DMS79 (cell line): ENCODE results near the gene LTB4R.
"Not testable (repeated sequence)": the region's sequence is repeated elsewhere in the genome, so short reads cannot be mapped to it uniquely, and the experiment has no call there.

ENCODE experiments used
- DNase-seq: peaks from one replicate; lab custom pipeline; 2025; lab: John Stamatoyannopoulos, UW

Gene LTB4R

DNA sequence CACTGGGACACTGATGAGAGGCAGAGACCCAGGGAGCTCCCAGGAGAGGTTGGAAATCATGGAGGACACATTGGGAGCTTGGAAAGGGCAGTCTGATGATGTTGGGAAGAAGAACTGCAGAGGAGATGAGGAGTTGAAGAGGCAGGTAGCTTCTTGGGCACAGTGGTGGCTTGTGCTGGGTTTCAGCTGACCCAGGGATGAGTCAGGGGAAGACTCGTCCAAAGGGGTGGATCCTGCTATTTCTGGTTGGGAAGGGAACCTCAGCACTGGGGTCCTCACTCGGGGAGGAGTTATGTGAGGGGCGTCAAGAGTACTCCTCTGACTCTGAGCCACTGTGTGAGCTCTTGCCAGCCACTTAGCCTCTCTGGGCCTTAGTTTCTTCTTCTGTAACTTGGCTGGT is 12.0 kb downstream of the LTB4R start:
- no peak for DNase-seq

DNA sequence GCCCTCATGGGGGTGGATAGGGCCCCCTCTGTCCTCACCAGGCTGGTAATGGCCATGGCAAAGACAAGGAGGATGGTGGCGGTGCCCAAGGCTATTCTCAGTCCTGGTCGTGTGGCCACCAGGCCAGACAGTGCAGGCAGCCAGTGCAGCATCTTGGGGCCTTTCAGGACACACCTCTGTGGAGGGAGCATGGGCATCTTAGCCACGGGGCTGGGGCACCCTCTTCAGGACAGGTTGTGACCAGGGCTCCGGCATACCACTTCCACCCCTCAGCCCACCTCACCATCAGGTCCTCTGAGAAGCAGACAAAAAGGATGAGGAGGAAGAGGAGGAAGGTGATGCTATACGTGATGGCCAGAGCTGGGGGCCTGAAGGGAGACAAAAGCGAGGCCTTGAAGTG is 12.7 kb downstream of the LTB4R start:
- DNase-seq = no peak

DNA sequence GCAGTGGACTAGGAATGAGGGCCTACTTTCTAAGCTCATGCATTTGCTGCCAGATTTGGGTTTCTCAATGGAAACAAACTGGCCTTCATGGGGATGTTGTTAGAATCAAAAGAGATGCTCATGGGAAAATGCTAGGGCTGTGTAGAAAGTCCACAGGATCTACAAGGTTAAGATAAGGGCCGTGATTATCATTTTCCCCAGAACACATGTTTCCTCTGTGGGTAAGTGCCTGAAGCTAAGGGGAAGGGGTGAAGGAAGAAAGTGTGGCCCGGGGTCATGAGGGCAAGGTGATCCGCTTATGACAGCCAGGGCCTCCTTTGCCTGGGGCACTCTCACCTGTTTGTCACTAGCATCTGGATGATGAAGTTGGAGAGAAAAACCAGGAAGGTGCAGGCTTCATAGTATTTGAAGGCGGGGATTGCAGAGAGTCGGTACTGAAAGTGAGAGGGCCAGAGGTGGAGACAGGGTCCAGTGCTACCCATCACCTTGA is 13.8 kb downstream of the LTB4R start:
- no peak for DNase-seq

- no peak for DNase-seq
Observed at GRCh38 chr14:24325963-24326362, 14.7 kb downstream of the LTB4R start.

- no peak for DNase-seq
Observed at GRCh38 chr14:24327303-24327702, 16.0 kb downstream of the LTB4R start.

GRCh38 chr14:24327914-24328313 is 16.6 kb downstream of the LTB4R start:
- not testable (repeated sequence) for DNase-seq

DNA sequence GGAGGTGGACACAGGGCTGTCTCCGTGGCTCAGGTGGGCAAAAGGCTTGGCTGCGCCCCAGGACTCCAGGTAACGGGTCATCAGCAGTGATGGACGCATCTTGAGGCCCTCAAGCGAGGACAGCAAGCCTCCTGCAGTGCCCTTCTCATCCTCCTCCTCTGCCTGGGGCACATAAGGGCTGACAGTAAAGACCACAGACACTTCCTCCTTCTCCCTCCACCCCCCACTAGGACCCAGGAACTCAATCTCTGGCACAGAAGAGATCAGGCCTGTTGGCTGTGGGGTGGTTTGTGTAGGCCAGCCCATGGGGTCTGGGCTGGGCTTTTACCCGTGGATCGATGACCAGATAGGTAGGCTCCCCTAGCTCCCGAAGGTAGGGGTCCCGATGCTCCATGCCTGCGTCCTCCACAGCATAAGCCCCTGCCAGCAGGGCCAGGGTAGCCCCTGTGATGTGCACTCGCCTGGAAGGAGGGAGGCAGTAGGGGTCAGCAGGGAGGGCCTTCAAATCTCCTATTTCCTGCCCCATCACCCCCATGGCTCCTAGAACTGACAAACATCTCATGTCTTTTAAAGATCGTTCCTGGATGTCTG is 17.9 kb downstream of the LTB4R start:
- no peak for DNase-seq

DNA sequence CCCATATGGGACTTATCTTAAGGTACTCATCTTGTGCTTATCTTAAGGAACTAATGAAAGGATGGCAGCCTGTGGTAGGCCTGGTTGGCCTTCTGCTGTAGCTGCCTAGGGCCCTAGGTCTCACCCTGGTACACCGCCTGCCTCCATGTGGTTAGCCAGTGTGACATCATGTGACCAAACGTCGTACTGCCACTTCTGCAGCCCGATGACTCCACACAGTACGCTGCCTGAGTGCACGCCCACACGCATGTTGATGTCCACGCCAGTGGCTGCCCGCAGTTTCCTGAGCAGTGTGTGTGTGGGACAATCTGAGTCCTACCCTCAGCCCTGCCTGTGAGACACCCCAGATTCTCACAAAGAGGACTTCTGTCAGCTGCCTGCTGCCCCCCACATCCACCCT is 18.4 kb downstream of the LTB4R start:
- no peak for DNase-seq

GRCh38 chr14:24330973-24331674 is 19.8 kb downstream of the LTB4R start:
- DNase-seq = no peak

GRCh38 chr14:24331731-24332267 is 20.5 kb downstream of the LTB4R start:
- DNase-seq = no peak

DNA sequence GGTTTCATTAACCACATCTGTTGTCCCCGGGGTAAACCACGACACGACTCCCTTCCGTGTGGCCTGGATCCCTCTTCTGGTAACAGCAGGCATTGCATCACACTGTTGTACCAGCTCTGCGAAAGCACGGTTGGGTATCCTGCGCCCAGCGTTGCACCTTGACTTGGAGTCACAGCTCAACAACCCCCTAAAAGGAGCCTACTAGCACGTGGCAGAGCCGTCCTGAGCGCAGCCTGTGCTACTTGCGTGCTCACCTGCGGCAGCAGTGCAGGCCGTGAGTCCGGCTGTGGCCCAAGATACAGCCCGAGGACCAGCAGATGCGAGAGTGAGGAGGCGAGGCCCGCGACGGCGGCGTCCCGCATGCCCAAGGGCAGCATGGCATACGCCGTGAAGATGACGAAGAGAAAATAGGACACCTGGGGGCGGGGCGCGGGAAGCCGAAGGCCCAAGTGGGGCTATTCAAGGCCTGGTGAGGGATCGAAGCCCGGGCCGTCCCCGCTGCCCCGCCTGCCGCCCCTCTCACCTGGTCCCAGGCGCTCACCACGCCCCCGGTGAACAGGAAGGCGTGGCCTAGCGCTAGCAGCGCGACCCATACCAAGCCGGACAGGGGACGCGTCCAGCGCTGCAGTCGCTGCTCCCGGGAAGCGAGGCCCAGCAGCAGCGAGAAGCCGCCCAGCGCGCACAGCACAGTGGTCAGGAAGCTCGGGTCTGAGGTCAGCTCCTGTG is 21.1 kb downstream of the LTB4R start:
- DNase-seq = peak; percentile 85

- DNase-seq = no peak
Observed at GRCh38 chr14:24334431-24335291, 23.4 kb downstream of the LTB4R start, which contains the start of gene ADCY4. TSS of gene ADCY4 (minus strand) at chr14:24335071. CDS start at chr14:24334652, 419 bp downstream.

DNA sequence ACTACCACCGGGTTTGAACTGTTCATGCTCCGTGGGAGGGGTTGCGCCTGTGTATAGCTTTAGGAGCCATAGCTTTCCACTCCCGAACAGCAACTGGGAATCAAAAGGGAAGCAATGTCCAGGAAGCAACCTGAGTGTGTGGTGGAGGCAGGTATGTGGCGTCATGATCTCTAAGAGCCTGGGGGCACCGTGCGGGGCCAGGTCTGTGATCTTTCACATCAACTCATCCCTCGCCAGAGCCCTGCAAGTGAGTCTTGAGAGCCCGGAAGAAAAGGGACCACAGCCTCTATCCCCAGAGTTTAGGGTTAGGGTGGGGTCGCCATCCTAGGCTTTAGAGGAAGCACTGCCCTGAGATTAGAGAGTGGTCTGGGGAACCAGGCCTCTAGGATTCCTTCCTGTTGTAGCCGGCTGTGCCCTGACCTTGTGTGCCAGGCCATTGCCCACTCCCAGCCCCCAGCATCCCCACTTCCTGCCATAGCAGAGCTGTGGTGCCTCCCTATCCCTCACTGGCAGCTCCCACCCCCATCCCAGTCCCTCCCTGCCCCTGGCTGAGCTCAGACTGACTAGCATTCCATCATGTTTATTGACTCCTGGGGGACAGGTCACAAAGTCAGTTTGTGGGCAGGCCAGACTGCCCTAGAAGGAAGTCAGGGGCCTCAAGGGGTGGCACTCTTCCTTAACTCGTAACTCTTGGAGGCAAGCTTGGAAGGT is 24.3 kb downstream of the LTB4R start:
- DNase-seq = no peak

GRCh38 chr14:24337144-24337823 is 26.0 kb downstream of the LTB4R start:
- DNase-seq = no peak

DNA sequence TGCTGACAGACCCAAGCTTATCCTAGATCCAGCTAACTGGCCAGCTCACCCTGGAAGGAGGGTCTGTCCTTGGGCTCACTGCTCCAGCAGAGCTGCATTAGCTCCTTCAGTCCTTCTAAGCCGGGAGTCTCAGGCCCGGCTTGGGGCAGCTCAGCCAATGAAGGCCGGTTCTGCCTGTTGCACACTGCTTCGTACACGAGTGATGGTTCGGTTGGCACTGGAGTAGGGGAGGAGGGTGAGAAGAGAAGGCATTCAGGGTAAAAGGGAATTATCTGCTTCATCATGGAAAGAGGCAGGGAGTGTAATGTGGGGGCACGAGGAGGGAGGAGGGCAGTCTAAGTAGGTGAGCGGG is 26.5 kb downstream of the LTB4R start:
- no peak for DNase-seq

- DNase-seq = no peak
Observed at GRCh38 chr14:24338843-24339242, 27.5 kb downstream of the LTB4R start.

DNA sequence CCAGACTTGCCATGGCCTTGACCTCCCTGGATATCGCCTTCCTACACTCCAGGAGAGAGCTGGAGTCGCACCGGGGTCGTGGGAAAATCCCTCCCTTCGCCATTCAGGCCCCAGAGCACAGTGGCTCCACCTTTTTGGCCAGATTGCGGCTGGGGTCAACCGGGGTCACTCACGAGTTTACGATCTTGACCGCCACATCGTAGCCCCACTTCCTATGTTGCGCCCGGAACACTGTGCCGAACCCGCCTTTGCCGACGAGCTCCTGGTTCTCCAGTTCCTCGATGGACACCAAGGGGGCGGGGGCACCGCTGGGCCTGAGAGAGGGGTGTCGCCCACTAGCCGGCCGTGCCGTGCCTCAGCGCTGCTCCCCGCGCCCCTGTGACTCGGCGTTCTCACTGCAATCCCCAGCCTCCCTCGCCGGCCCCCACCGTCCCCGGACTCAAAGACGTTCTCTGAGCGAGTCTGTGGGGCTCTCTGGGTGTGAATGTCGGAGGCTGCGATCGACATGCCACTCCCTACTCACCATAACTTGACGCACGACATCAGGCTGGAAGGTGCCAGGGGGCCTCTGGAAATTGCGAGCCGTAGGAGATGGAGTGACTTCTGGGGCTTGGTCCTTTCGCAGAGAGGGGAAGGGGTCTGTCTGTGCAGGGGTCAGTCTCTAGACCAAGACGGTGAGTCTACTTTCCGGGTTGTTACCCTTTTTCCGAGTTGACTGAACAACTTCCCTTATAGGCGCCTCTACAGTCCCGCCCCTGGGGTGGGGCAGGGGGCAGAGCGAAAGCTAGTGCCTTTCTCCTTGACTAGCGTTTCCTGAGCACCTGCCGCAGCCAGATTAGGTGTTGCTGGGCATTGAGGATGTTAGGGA is 28.2 kb downstream of the LTB4R start, which contains the start of gene RIPK3:
TSS of gene RIPK3 (minus strand) at position 708 of the 868 bp plus-strand sequence. CDS start at position 543, 165 bp downstream.
- no peak for DNase-seq

DNA sequence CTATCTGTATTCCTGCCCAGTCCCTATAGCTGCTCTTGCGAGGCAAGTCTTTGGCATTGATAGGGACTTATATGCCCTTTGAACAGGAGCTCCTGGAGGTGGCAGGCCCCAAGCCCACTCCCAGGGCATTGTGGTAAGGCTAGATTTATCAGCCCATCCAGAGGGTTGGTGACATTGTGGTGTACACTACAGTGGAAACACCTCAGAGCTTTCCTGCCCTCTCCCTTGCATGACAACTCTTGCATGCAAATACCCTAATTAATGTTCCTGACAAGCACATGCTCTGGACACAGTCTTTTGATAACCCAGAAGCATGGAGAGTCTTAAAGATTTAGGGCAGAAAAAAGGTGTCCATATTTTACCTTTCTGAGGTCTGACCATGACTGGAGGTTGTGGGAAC is 29.3 kb downstream of the LTB4R start:
- DNase-seq = no peak

DNA sequence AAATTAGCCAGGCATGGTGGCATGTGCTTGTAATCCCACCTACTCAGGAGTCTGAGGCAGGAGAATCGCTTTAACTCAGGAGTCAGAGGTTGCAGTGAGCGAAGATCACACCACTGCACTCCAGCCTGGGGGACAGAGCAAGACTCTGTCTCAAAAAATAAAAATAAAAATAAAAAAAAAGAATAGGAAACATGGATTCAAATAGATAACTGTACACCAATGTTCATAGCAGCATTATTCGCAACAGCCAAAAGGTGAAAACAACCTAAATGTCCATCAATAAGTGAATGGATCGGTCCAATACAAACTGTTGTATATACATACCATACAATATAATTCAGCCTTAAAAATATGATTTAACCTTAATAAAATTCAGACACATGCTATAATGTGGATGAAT is 31.6 kb downstream of the LTB4R start:
- no peak for DNase-seq
